ENCODE results near the gene AAMP.
A peak's percentile ranks its signal among the peaks of the same experiment; 100 is the strongest.

Gene AAMP

DNA sequence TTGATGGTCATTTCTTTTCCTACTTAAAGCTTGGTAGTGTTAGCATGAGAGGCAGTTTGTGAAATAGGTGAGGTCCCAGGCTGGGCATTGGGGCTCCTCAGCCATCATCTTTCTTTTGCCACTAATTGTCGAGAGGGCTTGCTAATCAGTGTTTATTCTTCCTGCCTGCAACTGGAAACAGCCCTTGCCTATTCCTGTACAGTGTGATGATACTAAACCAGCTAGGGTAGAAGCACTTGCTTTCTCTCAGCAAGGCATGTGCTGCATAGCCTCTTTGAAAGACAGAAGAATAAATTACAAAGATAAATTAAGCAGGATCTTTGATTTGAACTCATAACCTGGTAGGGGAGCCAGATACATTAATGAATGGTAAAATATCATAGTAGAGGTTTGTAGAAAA lies 25.7 kb downstream of the AAMP start:
- no peak overlapping the region for H3K4me3 Mint-ChIP-seq
- no peak for DNase-seq (ENCODE audit: low spot score in 2 of 2)
- H3K27me3 Mint-ChIP-seq = no peaks in the 10 kb centered on the region
- peaks cover 29% of the 10 kb centered on the region for H3K36me3 Mint-ChIP-seq
- no peak for ATAC-seq (ENCODE audit: low read depth)
- peaks cover 3% of the 10 kb centered on the region for H3K4me1 Mint-ChIP-seq
- H3K9me3 Mint-ChIP-seq = no peaks in the 10 kb centered on the region
- peak overlapping the region; percentile 24 for H3K27ac Mint-ChIP-seq

DNA sequence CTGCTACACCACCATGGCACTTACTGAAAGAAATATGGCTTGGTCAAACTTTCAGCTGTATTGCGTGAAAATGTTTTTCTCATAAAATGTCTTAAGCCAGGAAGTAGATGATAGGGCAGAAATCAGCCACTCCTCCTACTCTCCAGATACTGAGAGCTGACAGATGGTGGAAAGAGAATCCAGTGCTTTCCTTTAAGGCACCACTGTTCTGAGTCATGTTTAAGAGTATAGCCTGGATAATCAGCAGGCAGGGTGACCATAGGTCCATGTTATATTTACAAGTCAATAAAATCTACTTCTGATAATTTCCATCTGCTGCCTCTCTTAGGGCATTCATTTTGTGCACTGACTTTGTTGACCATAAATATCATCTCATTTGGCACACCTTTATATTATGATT lies 31.1 kb downstream of the AAMP start:
- H3K36me3 Mint-ChIP-seq = peaks cover 25% of the 10 kb centered on the region
- H3K27me3 Mint-ChIP-seq = no peaks in the 10 kb centered on the region
- H3K9me3 Mint-ChIP-seq = no peaks in the 10 kb centered on the region
- no peak overlapping the region for H3K27ac Mint-ChIP-seq
- ATAC-seq (ENCODE audit: low read depth) (no peak), DNase-seq (ENCODE audit: low spot score in 2 of 2) (no peak)
- no peak overlapping the region for H3K4me3 Mint-ChIP-seq
- H3K4me1 Mint-ChIP-seq = peaks cover 3% of the 10 kb centered on the region

DNA sequence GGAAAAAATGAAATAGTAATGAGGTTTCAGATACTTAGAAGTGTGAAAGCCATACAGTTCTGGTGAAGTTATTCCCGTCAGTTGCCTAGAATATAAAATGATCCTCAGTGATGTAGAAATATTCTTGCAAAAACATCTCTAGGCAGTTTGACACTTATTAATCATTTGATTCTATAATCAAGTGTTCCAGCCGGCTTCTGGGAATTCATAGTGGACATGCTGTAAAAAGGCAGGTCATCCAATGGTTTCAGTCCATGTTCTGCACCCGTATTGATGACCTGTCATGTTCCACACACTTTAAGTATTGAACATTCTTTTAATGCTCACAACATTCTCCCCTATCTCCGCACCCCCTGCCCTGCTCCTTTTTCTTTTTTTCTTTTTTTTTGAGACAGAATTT lies 33.1 kb downstream of the AAMP start:
- Mint-ChIP-seq H3K27me3 (no peaks in the 10 kb centered on the region), H3K27ac (no peak overlapping the region), H3K36me3 (peaks cover 23% of the 10 kb centered on the region), H3K4me3 (no peak overlapping the region), H3K4me1 (peaks cover 2% of the 10 kb centered on the region), H3K9me3 (no peaks in the 10 kb centered on the region)
- no peak for ATAC-seq (ENCODE audit: low read depth)
- DNase-seq (ENCODE audit: low spot score in 2 of 2) = no peak

DNA sequence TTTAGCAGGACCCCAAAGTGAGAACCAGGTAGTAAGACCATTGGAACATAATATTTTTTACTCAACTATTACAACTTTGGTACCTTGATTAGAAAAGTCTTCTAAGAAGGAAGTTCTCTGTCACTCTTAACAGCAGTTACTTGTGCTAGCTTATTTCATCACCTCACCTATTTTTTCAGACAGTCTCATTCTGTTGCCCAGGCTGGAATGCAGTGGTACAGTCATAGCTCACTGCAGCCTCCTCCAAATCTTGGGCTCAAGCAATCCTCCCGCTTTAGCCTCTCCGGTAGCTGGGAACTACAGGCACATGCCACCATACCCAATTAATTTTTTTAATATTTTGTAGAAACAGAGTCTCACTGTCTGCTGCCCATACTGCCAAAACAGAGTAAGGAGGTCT lies 34.9 kb downstream of the AAMP start:
- ATAC-seq (ENCODE audit: low read depth) (no peak), DNase-seq (ENCODE audit: low spot score in 2 of 2) (no peak)
- Mint-ChIP-seq H3K27ac (no peak overlapping the region), H3K4me3 (no peak overlapping the region), H3K4me1 (peaks cover 9% of the 10 kb centered on the region), H3K36me3 (peaks cover 27% of the 10 kb centered on the region), H3K27me3 (no peaks in the 10 kb centered on the region), H3K9me3 (no peaks in the 10 kb centered on the region)

- ATAC-seq (ENCODE audit: low read depth) (no peak), DNase-seq (ENCODE audit: low spot score in 2 of 2) (no peak)
- H3K27me3 Mint-ChIP-seq = no peaks in the 10 kb centered on the region
- H3K27ac Mint-ChIP-seq = peak overlapping the region; percentile 76
- H3K9me3 Mint-ChIP-seq = no peaks in the 10 kb centered on the region
- peaks cover 9% of the 10 kb centered on the region for H3K4me1 Mint-ChIP-seq
- H3K4me3 Mint-ChIP-seq = no peak overlapping the region
- peaks cover 27% of the 10 kb centered on the region for H3K36me3 Mint-ChIP-seq
These were observed 35.4 kb downstream of the AAMP start for GRCh38 chr2:218234521-218234920.

- H3K9me3 Mint-ChIP-seq = no peaks in the 10 kb centered on the region
- no peak overlapping the region for H3K4me3 Mint-ChIP-seq
- H3K27me3 Mint-ChIP-seq = no peaks in the 10 kb centered on the region
- DNase-seq (ENCODE audit: low spot score in 2 of 2) (no peak), ATAC-seq (ENCODE audit: low read depth) (no peak)
- peaks cover 16% of the 10 kb centered on the region for H3K4me1 Mint-ChIP-seq
- peaks cover 30% of the 10 kb centered on the region for H3K36me3 Mint-ChIP-seq
- H3K27ac Mint-ChIP-seq = peak overlapping the region; percentile 76
These were observed 36.4 kb downstream of the AAMP start for GRCh38 chr2:218233543-218233942.

DNA sequence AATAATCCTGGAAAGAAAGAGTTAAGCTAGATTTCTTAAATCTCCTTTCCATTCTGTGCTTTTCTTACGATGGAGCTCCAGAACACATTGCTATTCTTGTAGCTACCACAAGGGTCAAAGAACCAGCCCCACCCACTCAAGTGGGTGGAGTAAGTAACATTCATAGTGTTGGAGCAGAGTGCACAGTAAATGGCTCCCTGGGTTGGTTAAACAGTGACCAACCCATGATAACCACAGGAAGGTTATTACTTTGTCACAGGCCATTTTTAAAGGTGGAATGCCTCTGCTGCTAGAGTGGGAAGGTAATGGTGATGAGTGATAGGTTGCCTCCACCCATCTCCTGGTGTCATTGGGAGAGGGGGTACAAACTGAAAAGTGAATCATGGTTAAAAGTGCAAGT lies 39.1 kb downstream of the AAMP start:
- DNase-seq (ENCODE audit: low spot score in 2 of 2) = no peak
- H3K27ac Mint-ChIP-seq = peak overlapping the region; percentile 65
- no peaks in the 10 kb centered on the region for H3K9me3 Mint-ChIP-seq
- no peaks in the 10 kb centered on the region for H3K27me3 Mint-ChIP-seq
- H3K4me3 Mint-ChIP-seq = no peak overlapping the region
- H3K4me1 Mint-ChIP-seq = peaks cover 29% of the 10 kb centered on the region
- ATAC-seq (ENCODE audit: low read depth) = peak; percentile 71
- peaks cover 35% of the 10 kb centered on the region for H3K36me3 Mint-ChIP-seq

- Mint-ChIP-seq H3K27me3 (no peaks in the 10 kb centered on the region), H3K4me3 (no peak overlapping the region)
- ATAC-seq (ENCODE audit: low read depth) = no peak
These were observed 40.1 kb downstream of the AAMP start for GRCh38 chr2:218229851-218230250.

DNA sequence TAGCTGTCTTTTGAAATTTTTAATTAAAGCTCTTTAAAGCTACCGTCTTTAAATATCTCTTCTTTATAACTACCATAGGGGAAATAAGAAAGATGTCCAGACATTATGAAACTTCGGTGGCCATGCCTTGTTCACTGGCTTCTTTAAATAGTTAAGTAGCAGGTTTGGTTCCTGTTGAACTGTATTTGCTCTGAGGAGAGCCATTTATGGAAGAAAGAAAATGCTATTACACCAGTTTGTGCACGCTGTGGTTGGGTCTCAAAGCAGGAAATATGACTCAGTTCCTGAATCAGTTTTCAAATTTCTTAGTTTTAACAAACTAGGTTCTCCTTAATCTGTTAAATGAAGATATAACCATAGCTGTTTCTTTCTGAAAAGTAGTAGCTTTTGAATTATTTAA lies 40.7 kb downstream of the AAMP start:
- Mint-ChIP-seq H3K9me3 (no peaks in the 10 kb centered on the region), H3K4me3 (peak overlapping the region; percentile 66), H3K27me3 (no peaks in the 10 kb centered on the region), H3K4me1 (peaks cover 45% of the 10 kb centered on the region), H3K36me3 (peaks cover 44% of the 10 kb centered on the region), H3K27ac (peak overlapping the region; percentile 68)
- DNase-seq (ENCODE audit: low spot score in 2 of 2) (peak in 1 of 2 donors; percentile 16), ATAC-seq (ENCODE audit: low read depth) (peak; percentile 87)

More at GRCh38 chr2:218229851-218230250, 40.1 kb downstream of the AAMP start:
- H3K36me3 Mint-ChIP-seq = peaks cover 40% of the 10 kb centered on the region
- no peak for DNase-seq (ENCODE audit: low spot score in 2 of 2)
- peaks cover 39% of the 10 kb centered on the region for H3K4me1 Mint-ChIP-seq
- no peaks in the 10 kb centered on the region for H3K9me3 Mint-ChIP-seq
- no peak overlapping the region for H3K27ac Mint-ChIP-seq

GRCh38 chr2:218228366-218229090 lies 41.4 kb downstream of the AAMP start:
- Mint-ChIP-seq H3K4me3 (peak overlapping the region; percentile 27), H3K9me3 (no peaks in the 10 kb centered on the region), H3K27ac (peak overlapping the region; percentile 68), H3K4me1 (peaks cover 45% of the 10 kb centered on the region), H3K27me3 (no peaks in the 10 kb centered on the region), H3K36me3 (peaks cover 41% of the 10 kb centered on the region)
- no peak for ATAC-seq (ENCODE audit: low read depth)
- no peak for DNase-seq (ENCODE audit: low spot score in 2 of 2)

GRCh38 chr2:218226903-218227302 lies 43.0 kb downstream of the AAMP start:
- DNase-seq (ENCODE audit: low spot score in 2 of 2) = no peak

GRCh38 chr2:218224186-218224585 lies 45.8 kb downstream of the AAMP start:
- Mint-ChIP-seq H3K9me3 (no peaks in the 10 kb centered on the region), H3K4me3 (no peak overlapping the region), H3K27me3 (no peaks in the 10 kb centered on the region), H3K27ac (peak overlapping the region; percentile 88), H3K36me3 (peaks cover 36% of the 10 kb centered on the region), H3K4me1 (peaks cover 58% of the 10 kb centered on the region)
- no peak for ATAC-seq (ENCODE audit: low read depth)
- DNase-seq (ENCODE audit: low spot score in 2 of 2) = no peak

More at GRCh38 chr2:218226903-218227302, 43.0 kb downstream of the AAMP start:
- Mint-ChIP-seq H3K27ac (peak overlapping the region; percentile 41), H3K27me3 (no peaks in the 10 kb centered on the region), H3K4me3 (no peak overlapping the region), H3K9me3 (no peaks in the 10 kb centered on the region), H3K4me1 (peaks cover 54% of the 10 kb centered on the region), H3K36me3 (peaks cover 34% of the 10 kb centered on the region)
- ATAC-seq (ENCODE audit: low read depth) = no peak

- peak overlapping the region; percentile 53 for H3K4me3 Mint-ChIP-seq
- H3K36me3 Mint-ChIP-seq = peaks cover 34% of the 10 kb centered on the region
- H3K27ac Mint-ChIP-seq = peak overlapping the region; percentile 82
- no peaks in the 10 kb centered on the region for H3K27me3 Mint-ChIP-seq
- no peaks in the 10 kb centered on the region for H3K9me3 Mint-ChIP-seq
- DNase-seq (ENCODE audit: low spot score in 2 of 2) (no peak), ATAC-seq (ENCODE audit: low read depth) (no peak)
- peaks cover 55% of the 10 kb centered on the region for H3K4me1 Mint-ChIP-seq
These were observed 46.9 kb downstream of the AAMP start for GRCh38 chr2:218223046-218223445.

- ATAC-seq (ENCODE audit: low read depth) = no peak
These were observed 48.9 kb downstream of the AAMP start for GRCh38 chr2:218221000-218221399.

GRCh38 chr2:218219934-218220333 lies 50.0 kb downstream of the AAMP start:
- no peak for ATAC-seq (ENCODE audit: low read depth)
- Mint-ChIP-seq H3K27ac (peak overlapping the region; percentile 9), H3K27me3 (no peaks in the 10 kb centered on the region), H3K4me1 (peaks cover 39% of the 10 kb centered on the region), H3K9me3 (no peaks in the 10 kb centered on the region), H3K36me3 (peaks cover 18% of the 10 kb centered on the region), H3K4me3 (peak overlapping the region; percentile 99)
- no peak for DNase-seq (ENCODE audit: low spot score in 2 of 2)

More at GRCh38 chr2:218221000-218221399, 48.9 kb downstream of the AAMP start:
- Mint-ChIP-seq H3K27ac (peak overlapping the region; percentile 91), H3K4me3 (peak overlapping the region; percentile 99), H3K27me3 (no peaks in the 10 kb centered on the region), H3K4me1 (peaks cover 50% of the 10 kb centered on the region), H3K9me3 (no peaks in the 10 kb centered on the region), H3K36me3 (peaks cover 28% of the 10 kb centered on the region)
- DNase-seq (ENCODE audit: low spot score in 2 of 2) = no peak

Data from memory B cell (primary cell).